GM10266 (cell line): ENCODE results near the gene KLK14.

ENCODE experiments used
- DNase-seq: peaks from one replicate; pipeline ENCODE4 v3.0.0; 2012; ENCODE audit errors: extremely low spot score
- TF ChIP-seq, protein P1 (sequence below): IDR thresholded peaks from 2 replicates; pipeline ENCODE4 v1.5.1; 2012; ENCODE audit warnings: mild to moderate bottlenecking, low read depth; ENCODE audit not compliant: control insufficient read depth, insufficient read depth; ENCODE audit errors: missing control alignments

Gene KLK14

DNA sequence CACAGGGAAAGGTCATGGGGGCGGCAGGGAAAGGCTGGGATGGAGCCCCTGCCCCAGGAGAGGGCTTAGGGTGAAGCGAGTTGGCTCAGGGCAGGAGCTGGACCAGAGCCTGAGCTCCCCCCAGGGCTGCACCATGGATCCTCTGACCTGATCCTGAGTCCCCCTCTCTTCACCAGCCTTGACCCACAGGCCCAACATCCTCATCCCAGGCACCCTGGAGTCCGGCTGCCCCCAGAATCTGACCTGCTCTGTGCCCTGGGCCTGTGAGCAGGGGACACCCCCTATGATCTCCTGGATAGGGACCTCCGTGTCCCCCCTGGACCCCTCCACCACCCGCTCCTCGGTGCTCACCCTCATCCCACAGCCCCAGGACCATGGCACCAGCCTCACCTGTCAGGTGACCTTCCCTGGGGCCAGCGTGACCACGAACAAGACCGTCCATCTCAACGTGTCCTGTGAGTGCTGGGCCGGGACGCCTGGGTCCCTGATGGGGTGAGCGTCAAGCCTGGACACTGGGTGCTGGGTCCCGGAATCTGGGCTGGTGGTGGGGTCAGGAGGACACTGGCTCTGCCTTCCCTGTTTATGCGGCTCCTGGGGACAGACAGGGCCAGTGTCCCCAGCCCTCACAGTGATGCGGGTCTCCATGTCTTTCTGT, 42.9 kb upstream of the KLK14 start:
- TF ChIP-seq, protein P1, sequence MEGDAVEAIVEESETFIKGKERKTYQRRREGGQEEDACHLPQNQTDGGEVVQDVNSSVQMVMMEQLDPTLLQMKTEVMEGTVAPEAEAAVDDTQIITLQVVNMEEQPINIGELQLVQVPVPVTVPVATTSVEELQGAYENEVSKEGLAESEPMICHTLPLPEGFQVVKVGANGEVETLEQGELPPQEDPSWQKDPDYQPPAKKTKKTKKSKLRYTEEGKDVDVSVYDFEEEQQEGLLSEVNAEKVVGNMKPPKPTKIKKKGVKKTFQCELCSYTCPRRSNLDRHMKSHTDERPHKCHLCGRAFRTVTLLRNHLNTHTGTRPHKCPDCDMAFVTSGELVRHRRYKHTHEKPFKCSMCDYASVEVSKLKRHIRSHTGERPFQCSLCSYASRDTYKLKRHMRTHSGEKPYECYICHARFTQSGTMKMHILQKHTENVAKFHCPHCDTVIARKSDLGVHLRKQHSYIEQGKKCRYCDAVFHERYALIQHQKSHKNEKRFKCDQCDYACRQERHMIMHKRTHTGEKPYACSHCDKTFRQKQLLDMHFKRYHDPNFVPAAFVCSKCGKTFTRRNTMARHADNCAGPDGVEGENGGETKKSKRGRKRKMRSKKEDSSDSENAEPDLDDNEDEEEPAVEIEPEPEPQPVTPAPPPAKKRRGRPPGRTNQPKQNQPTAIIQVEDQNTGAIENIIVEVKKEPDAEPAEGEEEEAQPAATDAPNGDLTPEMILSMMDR, result no peak
- DNase-seq, result no peak

DNA sequence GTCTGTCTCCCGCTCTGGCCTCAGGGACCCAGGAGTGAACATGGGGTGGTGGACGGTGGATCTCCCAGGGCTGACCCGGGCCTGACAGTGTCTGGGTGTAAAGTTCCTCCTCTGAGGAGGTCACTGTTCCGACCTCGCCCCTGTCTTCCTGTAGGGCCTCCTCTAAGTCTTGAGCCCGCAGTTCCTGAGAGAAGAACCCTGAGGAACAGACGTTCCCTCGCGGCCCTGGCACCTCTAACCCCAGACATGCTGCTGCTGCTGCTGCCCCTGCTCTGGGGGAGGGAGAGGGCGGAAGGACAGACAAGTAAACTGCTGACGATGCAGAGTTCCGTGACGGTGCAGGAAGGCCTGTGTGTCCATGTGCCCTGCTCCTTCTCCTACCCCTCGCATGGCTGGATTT, 42.0 kb upstream of the KLK14 start, which contains the start of gene SIGLEC9:
Gene SIGLEC9, plus strand, starts transcription at position 178 of the 400 bp plus-strand sequence. Its CDS starts 69 bp downstream, at position 247.
- TF ChIP-seq, protein P1, result no peak
- DNase-seq, result no peak

DNA sequence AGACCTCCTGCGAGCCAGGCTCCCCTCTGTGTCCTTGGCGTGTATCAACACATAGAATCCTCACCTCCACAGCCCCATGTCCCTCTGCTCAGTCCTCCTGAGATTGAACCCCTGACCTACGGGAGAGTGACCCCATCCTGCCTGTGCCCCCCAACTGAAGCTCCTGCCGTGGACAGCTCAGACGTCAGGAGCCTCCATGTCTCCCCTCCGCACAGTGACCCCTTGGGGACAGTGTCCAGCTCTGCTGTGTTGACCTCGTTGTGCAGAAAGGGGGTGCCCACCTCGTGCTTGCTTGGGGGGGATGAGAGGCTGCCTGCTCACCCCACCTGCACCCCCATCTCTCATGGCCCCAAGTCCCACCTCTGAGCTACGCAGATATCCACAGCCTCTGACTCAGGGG, 41.5 kb upstream of the KLK14 start:
- no peak for DNase-seq
- TF ChIP-seq, protein P1, result no peak

DNA sequence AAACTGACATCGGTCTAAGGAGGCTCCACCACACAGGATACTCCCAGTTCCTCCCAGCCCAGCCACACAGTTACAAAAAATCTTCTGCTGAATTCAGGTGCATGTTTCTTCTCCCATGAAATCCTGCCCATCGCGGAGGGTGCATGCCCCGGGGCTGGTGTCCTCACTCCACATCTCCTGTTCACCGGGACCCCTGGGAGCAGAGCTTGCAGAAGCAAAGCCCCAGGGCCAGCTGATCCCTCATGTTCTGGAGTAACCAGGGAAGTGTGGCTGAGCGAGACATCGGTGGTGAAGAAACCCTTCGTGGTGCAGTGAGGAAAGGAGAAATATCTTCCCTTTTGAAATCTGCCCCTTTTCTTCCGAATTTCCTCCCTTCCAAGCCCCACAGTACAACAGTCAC, 41.1 kb upstream of the KLK14 start:
- TF ChIP-seq, protein P1, result no peak
- no peak for DNase-seq

DNA sequence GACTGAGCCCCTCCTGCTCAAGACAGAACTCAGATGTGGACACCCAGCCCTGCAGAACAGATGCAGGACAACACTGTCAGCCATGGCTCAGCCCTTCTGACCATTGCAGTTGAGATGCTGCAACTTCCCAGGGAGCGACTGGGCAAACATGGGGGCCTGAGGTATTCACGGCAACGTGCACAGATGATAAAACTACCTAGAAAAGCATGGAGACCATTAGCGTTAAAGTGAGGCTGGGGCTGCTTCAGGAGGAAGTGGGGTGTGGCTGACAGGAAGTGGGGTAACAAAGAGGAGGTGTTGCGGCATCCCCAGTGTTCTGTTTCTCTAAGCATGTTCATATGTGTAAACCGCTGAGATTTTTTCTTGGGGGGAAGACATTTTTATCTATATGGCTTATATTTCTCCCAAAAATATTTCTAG, 40.7 kb upstream of the KLK14 start:
- TF ChIP-seq, protein P1, result no peak
- no peak for DNase-seq

DNA sequence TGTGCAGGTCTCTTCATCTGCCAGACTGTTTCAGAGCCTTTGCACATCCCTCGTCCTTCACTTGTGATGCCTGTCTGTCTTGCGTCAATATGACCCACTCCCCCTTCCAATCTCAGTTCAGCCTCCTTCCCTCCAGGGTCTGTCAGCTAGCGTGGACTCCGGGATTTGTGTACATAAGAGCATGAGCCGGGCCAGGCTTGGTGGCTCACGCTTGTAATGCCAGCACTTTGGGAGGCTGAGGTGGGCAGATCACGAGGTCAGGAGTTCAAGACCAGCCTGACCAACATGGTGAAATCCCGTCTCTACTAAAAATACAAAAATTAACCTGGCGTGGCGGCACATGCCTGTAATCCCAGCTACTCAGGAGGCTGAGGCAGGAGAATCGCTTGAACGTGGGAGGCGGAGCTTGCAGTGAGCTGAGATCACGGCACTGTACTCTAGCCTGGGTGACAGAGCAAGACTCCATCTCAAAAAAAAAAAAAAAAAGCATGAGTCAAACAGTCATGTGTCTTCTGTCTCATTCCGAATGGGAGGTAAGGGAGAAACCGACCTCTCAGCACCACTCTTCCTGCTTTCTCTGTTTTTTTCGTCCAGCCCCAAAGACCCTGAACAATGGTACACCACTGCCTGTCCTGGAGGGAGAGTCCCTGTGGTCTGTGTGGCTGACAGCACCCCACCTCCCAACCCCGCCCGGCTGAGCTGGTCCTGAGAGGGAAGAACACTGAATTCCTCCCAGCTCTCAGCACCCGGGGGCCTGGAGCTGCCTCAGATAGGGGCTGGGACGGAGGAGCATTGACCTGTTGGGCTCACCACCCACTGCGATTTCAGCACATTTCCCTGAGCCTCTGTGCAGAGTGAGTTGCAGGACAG, 39.7 kb upstream of the KLK14 start:
- no peak for DNase-seq
- TF ChIP-seq, protein P1, result no peak

DNA sequence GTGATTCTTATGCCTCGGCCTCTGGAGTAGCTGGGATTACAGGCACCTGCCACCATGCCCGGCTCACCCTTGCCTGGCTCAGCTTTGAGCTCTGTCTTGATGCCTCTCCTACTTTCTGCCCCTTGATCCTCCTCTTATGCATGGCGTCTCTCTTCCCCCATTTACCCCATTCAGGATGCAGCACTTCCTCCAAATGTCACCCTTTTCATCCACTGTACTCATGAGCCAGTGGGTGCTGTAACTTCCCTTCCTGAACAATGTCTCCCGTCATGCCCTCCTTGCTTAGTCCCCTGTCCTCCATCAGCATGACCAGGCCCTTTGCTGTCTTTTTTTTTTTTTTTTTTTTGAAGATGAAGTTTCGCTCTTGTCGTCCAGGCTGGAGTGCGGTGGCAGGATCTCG, 38.6 kb upstream of the KLK14 start:
- TF ChIP-seq, protein P1, result no peak
- no peak for DNase-seq
